Ureter (tissue), 1 donor: ENCODE data around the gene BNC1. TPM values are rescaled to one million over a fixed set of nuclear protein-coding genes. Genes with fewer than 3 reads are reported as not detected.

Experiments used
- DNase-seq: peaks from one replicate; pipeline ENCODE4 v3.0.0-alpha.2; 2020; ENCODE audit warnings: low spot score
- total RNA-seq: library from RNA; stranded (reverse); gene quantifications from one replicate; pipeline ENCODE4 v1.2.4, GENCODE V29; 2023
- donor health status: DM: yes; HTN: yes; CAD: no.

BNC1 gene, protein sequence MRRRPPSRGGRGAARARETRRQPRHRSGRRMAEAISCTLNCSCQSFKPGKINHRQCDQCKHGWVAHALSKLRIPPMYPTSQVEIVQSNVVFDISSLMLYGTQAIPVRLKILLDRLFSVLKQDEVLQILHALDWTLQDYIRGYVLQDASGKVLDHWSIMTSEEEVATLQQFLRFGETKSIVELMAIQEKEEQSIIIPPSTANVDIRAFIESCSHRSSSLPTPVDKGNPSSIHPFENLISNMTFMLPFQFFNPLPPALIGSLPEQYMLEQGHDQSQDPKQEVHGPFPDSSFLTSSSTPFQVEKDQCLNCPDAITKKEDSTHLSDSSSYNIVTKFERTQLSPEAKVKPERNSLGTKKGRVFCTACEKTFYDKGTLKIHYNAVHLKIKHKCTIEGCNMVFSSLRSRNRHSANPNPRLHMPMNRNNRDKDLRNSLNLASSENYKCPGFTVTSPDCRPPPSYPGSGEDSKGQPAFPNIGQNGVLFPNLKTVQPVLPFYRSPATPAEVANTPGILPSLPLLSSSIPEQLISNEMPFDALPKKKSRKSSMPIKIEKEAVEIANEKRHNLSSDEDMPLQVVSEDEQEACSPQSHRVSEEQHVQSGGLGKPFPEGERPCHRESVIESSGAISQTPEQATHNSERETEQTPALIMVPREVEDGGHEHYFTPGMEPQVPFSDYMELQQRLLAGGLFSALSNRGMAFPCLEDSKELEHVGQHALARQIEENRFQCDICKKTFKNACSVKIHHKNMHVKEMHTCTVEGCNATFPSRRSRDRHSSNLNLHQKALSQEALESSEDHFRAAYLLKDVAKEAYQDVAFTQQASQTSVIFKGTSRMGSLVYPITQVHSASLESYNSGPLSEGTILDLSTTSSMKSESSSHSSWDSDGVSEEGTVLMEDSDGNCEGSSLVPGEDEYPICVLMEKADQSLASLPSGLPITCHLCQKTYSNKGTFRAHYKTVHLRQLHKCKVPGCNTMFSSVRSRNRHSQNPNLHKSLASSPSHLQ
- 1.1 TPM for total RNA-seq

DNA sequence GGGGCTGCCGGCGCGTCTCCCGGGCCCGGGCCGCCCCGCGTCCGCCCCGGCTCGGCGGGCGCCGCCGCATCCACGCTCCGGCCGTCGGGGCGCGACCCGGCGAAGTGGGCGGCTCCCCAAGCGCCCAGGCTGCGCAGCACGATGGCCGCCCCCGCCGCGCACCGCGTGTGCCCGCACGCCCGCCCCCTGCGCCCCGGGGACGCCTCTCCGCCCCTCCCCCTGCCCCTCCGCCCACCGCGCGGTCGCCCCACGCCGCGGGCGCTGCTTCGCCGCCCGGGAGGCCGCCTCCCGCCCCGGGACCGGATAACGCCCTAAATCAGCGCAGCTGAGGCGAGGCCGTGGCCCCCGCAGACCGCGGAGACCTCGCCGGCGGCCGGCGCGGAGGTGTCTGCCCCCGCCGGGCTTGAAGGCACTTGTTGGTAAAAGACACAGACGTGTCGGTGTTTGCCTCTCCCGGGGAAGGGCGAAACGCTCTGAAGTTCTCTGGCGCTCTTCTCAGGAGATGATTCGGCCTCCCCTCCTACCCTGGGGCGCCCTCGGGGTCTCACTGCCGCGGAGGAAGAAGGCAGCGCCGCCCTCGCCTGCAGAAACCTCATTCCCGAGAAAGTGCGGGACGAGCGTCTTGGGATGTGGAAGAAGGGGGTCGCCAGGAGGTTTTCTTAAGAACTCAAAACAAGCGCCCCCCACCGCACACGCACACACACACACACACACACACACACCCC, at the start of gene BNC1:
Gene BNC1, minus strand, starts transcription at position 106 of the 725 bp plus-strand sequence. Its CDS starts 36 bp downstream, at position 70.
- no peak for DNase-seq

DNA sequence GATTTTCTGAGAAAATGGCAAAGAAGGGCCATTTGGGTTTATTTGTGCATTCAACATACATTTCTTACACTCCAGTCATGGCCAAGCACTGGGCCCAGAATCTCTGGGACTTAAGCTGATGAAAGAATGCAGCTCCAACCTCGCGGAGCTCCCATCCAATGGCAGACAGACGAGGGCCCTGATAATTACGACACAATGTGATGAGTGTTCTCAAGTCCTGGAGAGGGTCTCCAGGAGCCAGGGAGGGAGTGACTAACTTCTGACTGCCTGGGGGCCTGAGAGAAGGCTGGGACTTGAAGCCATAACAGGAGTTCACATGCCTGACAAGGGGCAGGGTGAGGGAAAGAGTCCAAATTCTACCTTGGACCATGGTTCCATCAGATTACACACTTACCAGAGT, 42.6 kb upstream of the BNC1 start:
- DNase-seq, result no peak

DNA sequence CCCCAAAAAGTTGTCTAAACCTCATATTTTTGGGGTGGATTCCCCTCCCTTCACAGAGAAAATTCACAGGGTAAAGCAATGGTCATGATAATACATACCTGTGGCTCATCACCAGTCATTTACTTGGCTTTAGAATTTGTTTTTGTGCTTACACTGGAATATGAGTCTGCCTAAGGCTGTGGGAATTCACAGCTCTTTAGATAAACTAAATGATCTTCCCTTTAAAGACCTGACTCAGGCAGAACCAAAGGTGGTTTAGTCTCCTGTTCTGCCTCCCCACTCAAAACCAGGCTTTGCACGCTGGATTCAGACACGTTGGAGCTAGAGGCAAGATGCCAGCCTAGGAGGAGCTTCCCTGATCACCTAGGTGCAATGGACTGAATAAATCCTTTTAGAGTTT, 40.3 kb upstream of the BNC1 start:
- DNase-seq, result no peak

DNA sequence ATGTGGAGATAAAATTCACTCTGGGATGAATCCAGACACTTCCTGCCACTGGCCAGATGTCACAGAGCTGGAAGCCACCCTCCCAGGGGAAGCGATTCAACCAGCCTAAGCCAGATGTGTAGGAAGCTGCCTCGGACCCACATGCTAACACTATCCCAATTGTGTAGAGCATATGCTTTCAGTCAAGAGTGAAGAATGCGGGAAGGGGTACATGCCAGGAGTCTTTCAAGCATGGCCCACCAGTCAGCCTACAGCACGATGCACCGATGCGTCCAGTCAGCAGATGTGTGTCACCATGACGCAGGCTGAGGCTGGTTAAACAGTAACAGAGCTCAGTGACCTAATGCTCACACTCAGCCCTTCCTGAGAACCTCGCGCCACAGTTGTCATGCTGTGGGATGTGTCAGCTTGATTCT, 38.8 kb upstream of the BNC1 start:
- DNase-seq, result peak; percentile 46

DNA sequence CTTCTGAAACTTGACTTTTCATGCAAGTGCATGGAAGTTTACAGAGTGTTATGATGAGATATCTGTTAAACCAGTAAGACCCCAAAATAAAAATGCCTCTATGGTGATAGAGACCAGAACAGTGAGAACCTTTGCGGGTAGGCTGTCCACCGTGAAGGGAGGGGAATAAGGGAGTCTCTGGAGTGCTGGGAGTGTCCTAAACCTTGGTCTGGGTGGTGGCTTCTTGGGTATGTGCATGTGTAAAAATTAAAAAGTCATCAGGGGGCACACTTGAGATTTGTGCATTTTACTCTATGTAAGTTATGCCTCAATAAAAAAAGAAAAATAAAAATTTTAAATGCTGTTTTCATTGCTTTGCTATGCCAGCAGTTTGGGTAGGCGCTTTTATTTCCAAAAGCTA, 38.2 kb upstream of the BNC1 start:
- no peak for DNase-seq

DNA sequence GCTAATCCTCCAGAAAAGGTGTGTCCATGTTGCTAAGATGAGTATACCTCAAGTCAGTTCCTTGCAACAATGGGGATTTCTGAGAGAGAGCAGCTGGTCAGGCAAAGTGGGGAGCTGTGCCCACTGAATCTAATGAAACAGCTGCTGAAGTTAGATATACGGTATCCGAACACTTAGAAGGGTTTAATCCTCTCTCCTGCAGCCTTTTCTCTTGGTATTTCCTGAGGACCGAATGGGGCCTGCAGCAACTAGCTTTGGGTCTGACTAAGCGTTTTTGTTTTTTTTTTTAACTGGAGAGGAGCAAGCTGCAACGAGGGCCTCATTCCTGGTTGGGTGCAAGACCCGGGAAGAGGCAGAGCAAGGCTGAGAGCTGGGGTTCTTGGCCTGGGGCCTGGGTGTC, 37.6 kb upstream of the BNC1 start:
- no peak for DNase-seq

DNA sequence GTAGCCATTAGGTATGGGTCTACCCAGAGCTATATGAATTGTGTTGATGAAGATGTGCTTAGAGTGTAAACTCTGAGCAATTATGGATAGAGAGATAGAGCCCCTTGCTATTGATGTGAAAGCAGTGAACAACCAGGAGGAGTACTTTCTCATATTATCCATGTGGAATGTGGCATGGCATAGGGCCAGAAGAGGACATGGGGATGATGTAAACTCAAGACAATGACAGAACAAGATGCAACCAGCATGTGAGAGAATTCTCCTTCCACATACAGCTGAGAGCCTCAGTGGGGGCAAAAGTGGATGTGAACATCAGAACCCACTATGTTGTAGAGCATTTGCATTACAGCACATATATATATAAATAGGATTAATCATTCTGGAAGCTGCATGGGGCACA, 36.4 kb upstream of the BNC1 start:
- DNase-seq, result no peak

DNA sequence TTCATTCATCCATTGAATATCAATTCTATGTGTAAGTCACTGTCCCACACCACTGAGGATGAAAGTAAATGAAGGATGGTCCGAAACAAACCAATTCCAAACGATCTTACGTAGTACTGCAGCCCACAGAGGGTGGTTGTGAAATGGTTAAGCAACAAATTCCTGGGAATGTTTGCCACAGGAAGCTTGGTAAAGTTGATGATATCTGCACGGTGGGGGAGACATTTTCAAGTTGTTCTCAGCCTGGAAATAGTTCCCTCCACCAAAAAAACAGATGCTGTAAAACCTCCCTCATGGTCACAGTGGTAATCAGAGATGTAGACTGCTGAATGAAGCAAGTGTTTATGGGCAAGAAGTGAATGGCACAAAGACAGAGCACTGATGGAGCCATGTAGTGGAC, 35.9 kb upstream of the BNC1 start:
- DNase-seq, result no peak

DNA sequence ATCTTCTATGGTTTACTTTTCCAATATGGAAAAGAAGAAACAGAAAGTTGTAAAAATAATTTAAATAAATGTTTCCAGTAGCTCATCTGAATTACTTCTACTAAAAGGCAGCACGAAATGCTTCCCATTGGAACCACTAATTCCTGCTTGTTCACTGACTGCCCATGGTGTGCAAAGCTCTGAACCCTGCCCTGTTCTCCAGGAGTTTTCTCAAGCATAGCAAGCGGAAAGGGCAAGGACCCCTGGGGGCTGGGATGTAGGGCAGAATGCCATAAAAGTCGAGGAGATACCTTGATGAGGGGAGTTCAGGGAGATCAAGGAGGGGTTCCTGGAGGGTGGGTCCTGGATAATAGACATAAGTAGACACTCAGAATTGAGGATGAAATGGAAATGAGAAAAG, 35.3 kb upstream of the BNC1 start:
- no peak for DNase-seq

DNA sequence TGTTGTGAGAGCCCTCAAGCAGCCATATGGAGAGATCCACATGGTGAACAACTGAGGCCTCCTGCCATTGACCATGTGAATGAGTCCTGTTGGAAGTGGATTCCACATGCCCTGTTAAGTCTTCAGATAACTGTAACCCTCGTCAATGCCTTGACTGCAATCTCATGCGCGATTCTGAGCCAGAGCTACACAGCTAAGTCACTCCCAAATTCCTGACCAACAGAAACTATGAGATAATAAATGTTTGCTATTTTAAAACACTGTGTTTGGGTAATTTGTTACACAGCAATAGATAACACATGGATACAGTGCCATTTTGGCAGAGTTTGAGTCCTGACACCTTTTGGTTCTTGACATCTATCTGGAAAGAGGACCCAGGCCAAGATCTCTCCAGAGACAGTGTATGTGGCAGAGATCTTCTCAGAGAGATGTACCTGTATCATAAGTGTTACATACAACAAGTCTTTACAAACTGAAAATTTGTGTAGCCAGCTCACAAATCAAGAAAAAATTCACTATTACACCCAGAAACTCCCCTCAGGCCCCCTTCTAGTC, 34.5 kb upstream of the BNC1 start:
- no peak for DNase-seq

DNA sequence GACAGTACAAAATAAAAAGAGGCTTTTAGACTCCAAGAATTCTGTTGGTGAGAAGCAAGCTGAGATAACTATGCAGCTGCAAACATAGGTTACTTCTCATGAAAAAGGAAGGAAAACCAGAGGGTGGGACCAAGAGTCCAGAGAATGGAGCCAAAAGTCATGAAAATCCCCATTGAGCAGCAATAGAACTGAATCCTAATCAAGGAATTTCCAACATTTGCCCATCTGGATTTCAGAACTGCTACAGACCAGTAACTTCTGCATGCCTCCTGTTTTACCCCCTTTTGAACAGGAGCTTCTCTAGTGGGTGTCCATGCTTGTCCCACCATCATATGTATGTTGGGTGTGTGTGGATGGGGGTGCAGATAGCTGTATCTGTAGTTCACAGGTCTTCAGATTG, 33.6 kb upstream of the BNC1 start:
- no peak for DNase-seq

DNA sequence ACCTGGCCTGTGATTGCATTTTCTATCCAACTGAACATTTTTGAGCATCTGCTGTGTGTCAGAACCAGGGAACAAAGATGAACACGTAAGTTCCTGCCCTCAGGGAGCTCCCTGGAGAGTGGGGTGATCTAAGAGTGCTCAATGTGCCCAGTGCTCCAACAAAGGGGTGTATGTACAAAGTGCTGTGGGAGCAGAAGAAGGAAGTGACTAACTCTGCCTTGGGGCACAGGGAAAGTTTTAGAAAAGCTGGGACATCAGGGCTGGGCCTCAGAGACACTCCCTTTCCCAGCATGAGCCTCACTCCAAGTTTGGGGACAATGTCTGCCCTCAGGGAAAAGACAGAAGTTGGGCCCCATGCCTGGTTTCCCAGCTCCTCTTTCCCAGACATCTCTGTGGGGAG, 27.6 kb upstream of the BNC1 start:
- DNase-seq, result no peak

DNA sequence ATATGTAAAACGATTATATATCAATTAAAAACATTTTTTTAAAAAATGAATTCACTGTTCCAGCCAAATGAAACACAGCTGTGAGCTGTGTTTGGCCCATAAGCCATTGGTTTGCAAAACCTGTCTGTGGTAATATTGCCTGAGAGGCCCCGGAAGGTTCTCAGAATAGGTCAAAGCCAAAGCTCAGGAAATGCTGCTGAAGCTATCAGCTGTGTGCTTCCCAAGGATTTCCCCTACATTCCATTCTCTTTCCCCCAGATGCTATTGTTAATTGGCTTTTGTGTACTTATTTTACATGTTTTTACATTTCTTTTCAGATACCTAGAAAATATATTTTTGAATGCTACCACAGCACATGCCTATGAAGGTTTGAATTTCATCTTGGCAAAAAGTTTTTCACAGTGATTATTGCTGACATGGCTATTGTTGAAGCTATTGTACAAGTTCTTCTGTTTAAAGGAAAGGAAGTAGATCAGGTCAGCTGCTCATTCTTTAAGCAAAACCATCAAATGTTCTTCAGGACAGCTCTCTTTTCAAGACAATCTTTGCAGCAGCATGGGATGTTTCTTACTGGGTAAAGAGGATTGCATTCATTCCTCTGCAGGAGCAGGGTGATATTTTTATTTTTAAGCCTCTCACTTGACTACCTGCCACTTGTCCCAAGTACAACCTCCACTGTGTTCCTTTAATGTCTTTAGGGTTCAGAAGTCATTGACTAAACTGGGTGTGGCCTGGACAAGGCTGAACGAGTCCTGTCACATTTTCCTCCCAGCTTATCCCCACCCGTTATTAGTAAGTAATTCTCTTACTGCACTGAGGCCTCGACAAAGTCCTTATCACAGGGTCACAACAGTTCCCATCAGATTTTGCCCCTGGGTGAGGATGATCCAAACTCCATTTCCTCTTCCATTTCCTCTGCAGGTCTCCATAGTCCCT, 26.3 kb upstream of the BNC1 start:
- DNase-seq, result no peak

DNA sequence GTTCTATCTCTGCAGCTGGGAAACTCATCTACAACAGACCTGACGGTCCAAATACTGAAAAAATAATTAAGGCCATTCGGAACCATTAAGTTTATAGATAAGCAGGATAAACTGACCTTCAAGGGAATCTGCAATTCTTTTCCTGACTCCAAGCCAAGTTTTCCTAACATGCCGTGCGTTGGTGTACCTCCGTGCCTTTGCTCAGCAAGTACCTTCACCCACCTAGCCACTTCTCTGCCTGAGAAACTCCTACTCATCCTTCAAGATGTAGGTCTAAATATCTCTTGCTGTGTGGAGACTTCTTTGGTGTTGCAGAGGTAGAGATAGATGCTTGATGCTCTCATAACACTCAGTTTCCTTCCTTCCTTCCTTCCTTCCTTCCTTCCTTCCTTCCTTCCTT, 24.2 kb upstream of the BNC1 start:
- DNase-seq, result no peak

DNA sequence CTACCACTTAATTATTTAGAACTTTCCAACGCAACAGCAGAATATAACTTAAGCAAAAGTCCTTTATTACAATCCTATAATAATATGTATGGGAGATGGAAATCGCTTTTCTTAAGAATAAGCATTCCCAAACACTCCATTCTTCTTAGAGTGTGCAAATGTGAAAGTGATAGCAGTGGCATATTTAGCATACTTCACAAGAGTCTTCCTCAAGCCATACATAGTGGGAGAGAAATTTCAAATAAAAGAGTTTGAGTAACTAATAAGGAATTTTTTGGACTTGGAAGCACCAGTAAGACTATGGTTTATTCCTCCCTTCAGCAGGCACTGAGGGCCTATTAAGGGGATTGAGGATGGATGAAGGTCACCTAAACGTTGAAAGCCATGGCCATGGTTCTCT, 22.1 kb upstream of the BNC1 start:
- no peak for DNase-seq

DNA sequence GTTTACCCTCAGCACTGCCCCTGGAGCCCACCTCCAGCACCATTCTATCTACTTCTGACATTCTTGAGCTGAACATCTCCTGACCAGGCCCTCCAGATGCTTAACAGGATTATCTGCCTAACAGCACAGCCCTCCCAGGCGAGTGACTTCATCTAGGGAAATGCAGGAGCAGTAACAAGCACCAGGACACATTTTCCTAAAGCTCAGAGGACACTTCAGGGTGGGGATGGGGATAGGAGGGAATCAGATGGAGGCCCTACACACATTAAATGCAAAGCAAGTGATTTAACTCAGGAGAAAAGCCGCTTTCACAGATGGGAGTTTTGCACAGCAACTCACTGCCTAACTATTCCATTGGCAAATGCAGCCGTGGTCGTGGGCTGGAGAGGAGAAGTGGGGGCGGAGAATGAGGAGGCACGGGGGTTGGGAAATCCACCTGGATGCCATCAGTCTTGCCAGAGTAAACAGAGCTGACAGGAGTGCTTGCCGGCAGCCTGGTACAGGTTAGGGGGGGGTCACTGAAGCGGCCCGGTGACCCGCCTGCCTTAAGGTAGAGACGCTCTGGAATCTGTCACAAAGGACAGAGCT, 21.3 kb upstream of the BNC1 start:
- DNase-seq, result no peak

DNA sequence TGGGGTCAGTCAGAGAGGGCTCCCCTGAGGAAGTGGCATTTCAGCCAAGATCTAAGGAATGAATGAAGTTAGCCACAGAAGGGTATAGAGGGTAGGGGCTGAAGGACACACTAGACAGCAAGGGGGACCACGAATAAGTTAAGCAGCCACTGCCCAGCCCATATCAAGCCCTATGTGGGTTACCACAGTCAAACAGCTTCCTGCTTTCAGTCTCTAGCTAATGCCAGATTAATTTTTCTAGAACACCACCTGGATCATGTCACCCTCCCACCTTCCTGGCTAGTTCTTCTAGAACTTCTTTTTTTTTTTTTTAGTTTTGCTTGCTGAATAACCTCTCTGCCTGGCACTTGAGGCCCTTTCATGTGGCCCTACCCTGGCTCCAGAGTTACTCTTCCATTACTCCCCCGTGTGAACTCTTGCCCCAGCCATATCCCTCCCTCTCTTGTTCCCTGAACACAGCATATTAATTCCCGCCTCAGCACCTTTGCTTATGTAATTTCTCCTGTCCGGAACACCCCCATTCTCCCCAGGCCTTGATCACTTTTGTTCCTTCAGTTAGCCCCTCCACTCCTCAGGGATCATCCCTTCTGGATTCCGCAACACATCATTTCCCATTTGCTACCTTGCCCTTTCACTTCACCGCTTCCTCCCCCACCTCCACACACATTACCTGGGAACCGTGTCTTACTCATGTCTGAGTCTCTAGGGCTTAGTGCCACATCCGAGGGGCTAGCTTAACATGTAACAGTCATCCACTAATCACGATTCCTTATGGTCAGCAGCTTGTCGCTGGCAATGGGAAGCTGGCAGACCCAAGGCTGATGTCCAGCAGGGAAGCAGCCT, 20.6 kb upstream of the BNC1 start:
- no peak for DNase-seq

DNA sequence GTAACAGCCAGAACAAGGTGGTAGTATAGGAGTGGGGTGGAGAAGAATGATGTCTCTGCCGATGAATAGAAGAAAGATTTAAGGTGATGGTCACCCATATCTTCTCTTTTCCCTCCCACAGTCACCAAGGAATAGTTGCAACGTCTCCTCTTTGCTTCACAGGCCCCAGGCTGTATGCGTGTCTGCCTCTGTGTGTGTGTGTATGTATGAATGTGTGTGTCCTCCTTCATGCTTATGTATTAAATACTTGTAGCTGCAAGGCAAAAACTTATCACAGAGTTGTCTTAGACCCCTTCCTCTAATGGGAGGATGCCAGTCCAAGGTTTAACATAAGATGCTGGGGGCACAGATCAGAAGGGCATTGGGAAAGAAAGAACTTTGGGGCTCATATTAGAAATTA, 19.1 kb upstream of the BNC1 start:
- DNase-seq, result no peak

DNA sequence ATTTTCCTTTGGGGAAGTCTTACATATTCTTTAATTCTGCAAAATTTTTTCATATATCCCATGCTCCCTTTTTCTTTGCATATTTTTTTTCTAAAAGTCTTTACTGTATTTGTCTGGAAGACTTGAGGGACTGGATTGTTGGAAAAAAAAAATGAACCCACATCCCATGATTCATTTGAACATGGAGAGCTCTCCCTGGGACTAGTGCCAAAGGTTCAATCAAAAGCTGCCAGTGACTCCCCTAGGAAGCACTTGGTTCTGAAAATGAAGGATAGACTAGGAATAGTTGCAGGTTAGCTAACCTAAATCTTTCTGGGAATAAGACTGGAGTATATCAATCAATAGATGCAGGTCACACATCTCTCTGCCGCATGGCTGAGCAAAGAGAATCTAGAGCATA, 16.4 kb upstream of the BNC1 start:
- DNase-seq, result no peak
